ENCODE measurements around the gene ECT2.

DNA sequence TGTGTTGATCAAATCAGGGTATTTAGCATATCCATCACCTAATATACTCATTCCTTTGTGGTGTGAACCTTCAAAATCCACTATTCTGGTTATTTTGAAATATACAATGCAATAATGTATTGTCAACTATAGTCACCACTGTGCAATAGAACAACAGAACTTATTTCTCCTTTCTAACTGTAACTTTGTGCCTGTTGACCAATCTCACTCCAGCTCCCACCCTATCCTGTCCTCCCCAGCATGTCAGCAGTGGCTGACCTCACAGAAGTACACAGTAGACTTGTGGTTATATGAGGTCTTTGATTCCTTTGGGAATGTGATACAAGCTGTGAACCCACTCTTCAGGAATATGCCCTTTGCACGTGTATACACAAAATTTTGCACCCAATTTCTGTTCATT is 64.2 kb downstream of the ECT2 start:
- TF ChIP-seq POLR2A (IDR thresholded peaks at IDR 0.05) = no peak
- TF ChIP-seq, protein P1, sequence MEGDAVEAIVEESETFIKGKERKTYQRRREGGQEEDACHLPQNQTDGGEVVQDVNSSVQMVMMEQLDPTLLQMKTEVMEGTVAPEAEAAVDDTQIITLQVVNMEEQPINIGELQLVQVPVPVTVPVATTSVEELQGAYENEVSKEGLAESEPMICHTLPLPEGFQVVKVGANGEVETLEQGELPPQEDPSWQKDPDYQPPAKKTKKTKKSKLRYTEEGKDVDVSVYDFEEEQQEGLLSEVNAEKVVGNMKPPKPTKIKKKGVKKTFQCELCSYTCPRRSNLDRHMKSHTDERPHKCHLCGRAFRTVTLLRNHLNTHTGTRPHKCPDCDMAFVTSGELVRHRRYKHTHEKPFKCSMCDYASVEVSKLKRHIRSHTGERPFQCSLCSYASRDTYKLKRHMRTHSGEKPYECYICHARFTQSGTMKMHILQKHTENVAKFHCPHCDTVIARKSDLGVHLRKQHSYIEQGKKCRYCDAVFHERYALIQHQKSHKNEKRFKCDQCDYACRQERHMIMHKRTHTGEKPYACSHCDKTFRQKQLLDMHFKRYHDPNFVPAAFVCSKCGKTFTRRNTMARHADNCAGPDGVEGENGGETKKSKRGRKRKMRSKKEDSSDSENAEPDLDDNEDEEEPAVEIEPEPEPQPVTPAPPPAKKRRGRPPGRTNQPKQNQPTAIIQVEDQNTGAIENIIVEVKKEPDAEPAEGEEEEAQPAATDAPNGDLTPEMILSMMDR (IDR thresholded peaks at IDR 0.05) = no peak

All from ovary (tissue), 3 donors.